ENCODE data around the gene MC3R.

MC3R gene

DNA sequence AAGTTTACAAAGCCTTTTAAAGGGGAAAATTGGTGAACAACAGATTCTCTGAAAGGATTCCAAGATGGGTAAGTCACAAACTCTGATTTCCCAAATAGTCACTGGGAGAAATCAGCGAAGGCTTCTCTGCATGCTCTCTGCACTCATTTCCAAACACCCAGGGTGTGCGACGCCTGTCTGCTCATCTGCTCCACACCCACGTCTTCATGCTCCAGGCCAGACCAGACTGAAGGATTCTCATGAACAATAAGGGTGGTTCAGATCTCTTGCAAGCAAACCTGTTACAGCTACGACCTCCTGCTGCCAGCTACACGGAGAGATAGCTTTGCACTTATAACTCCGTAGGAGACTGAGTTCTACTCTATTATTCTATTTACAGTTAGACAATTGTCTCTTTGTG lies 1.4 kb downstream of the MC3R start:
- no peak for DNase-seq (ENCODE audit: low read depth, low spot score)

DNA sequence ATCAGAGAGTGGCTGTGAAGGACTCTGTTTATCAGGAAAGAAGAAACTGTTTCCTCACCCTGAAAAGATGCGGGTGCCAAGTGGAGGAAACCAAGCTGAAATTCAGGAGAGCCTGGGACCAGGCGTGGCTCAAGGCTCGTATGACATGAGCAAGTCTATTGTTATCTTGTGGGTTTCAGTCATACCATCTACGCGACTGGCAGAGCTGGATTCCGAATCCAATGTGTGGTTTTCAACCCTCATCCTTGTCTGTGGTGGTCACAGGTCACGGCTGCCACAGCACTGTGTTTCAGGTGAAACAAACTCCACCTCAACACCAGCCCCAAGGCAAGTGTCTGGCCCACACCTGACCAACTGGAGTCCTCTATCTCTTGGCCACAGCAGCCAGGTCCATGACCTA lies 9.1 kb downstream of the MC3R start:
- DNase-seq (ENCODE audit: low read depth, low spot score), result no peak

DNA sequence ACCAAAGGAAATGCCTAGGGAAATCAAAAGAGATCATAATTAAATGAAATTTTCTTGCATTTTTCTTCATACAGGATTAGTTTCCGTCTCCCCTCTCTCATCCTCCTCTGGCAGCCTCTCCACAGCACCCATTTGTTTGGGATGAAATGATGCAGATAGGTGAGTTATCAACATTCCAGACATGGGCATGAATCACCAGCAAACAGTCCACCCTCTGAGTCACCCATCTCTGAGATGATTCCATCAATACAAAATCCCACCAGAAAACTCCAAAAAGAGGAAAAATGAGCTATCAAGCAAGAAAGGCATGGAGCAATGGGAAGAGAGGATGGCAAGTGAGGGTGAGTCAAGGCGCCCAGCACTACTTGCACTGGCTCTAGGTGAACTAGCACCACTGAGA lies 11.4 kb downstream of the MC3R start:
- DNase-seq (ENCODE audit: low read depth, low spot score), result no peak

DNA sequence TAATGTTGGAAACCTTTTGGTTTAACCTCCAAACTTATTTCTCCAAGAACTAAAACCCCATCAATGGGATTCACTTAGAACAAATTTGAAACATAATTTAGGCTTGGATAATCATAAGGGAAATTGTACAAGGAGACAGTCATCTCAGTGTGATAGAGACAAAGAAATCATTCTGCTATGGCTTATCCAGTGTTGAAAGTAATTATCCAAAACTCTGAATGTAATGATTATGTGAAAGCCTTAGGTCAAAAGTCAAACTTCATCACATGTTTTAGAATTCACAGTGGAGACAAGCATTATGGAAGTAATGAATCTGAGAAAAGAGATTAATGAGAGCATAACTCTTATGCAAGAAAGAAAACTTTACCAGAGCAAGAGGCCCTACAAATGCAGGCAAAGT lies 20.0 kb downstream of the MC3R start:
- no peak for DNase-seq (ENCODE audit: low read depth, low spot score)

DNA sequence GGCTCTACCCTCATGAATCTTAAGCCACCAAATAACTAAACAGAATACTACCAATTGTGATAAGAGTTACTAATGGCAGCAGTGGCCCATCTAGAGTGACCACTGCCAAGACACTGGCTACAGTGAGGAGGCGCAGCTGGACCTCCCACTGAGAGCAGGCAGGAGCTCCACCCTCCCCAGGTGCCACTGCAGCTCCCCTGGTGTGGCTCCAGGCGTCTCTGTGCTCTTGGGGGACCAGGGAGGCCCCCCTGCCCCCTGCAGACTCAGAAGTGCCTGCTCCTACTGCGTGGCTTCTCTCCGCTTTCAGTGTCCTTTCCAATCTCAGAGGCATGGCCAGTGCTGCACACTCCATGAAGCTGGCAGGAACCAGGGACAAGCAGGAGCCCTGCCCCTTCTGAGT lies 23.4 kb downstream of the MC3R start:
- no peak for DNase-seq (ENCODE audit: low read depth, low spot score)

DNA sequence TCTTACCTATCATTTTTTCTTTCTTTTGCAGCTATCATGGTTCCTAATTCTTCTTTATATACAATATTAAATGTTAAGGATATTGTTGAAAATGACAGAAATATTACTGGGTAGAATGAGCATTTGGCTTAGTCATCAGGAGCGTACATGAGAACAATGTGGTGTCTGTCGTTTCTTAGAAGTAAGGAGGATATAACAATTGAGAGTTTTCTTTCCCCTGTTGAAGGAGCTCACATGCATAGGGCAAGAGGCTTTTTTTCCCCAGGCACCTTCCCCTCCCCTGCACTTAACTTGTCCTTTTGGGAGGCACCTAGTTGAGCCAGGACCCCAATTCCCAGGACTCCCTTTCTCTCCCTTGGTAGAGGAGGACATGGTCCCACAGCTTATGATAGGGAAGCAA lies 25.0 kb downstream of the MC3R start:
- DNase-seq (ENCODE audit: low read depth, low spot score), result no peak

DNA sequence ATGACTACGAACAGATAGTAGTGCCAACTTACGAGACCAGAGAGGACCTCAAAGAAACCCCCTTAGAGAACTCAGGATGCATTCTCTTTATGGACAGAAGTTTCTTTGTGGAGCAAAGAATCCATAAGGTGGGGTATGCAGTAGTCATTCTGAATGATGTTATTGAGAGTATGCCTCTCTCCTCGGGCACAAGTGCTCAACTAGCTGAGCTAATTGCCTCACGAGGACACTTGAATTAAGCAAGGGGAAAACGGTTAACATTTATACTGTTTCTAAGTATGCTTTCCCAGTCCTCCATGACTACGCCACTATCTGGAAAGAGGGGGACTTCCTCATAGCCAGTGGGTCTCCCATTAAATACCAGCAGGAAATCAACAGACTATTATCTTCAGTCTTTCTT lies 25.6 kb downstream of the MC3R start:
- DNase-seq (ENCODE audit: low read depth, low spot score), result no peak

DNA sequence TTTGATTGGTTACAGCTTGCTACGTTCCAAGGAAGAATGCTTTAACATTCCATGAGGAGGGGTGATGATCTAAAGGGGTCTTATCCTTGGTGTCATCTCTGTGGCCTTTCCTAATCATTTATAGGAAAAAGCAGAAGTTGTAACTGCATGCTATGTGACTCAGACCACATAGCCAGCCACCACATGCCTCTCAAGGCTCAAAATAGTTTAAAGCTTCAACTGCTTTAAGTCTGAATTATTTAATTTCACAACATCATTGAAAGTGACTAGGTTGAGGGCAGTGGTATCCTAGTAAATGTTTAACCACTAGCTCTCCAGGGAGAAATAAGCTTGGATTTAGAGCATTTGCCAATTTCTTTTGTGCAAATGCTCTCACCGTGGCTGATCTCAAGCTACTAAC lies 29.7 kb downstream of the MC3R start:
- DNase-seq (ENCODE audit: low read depth, low spot score), result no peak

DNA sequence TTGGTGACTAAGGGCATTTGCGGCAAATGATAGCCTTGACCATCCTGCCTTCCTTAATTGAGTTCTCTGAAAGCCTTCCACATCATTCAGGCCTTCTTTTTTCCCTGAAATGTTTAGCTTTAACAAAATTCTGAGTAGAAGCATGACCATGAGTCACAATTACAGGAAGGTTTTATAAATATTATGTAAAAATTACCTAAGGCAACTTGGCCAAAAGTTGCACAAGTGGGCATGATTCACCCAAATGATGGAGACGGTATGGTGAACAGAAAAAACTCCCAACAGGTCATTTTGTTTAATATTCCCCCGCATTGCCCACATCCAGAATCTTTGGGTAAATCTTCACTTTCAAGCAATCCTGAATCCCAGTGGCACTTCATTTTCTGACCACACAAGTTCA lies 37.0 kb downstream of the MC3R start:
- no peak for DNase-seq (ENCODE audit: low read depth, low spot score)

DNA sequence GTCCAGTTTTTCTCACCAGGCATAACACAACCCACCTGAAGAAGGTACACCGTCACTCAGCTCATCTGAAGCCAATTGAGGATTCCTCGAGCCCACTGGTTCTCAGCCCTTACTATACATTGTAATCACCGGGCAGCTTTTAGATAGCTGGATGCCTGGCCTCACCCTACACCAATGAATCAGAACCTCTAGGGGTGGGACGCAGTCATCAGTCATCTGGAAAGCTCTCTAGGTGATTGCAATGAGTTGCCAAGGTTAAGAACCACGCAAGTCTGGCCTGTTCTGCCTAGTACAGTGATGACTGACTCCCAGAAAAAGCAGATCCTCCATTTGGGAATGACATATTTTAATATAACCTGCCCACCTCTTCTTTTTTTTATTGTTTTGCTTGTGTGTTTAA lies 41.1 kb downstream of the MC3R start:
- DNase-seq (ENCODE audit: low read depth, low spot score), result no peak

DNA sequence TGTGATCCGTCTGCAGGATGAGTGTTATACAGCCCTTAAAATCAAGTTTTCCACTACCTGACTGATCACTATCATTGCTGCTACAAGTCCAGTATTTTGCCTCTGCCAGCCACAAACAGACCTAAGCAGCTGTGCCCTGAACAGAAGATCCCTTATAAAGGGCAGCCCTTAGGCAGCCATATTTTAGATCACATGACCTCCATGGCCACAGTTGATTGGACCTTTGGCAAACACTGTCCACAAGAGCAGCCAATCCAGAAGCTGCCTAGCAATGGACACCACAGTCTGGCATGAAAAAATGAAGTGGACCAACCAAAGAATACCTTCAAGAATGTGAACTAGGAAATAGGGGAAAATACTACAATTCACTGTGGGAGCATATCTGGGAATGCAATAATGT lies 50.8 kb downstream of the MC3R start:
- no peak for DNase-seq (ENCODE audit: low read depth, low spot score)

Measured in ELF-1 (cell line).